Testis (tissue), 2 donors: Measurements from ENCODE around the gene IFNA5.

Experiments
- POLR2A ChIP-seq: fragments of 450-650 bp; IDR thresholded peaks from one replicate; pipeline ENCODE4 v1.6.1; 2017; ENCODE audit warnings: antibody characterized with exemption, mild to moderate bottlenecking, moderate library complexity
- TF ChIP-seq, protein P1 (sequence below), 3 experiments: fragments of 450-650 bp in 2 of 3; fragments of 200-600 bp in 1 of 3; sonication (generic) in 1 of 3; IDR thresholded peaks; one replicate each; pipeline ENCODE4 v1.5.1; 2016 to 2019; ENCODE audit warnings: antibody characterized with exemption in 3 of 3, mild to moderate bottlenecking in 2 of 3, moderate library complexity in 1 of 3

DNA sequence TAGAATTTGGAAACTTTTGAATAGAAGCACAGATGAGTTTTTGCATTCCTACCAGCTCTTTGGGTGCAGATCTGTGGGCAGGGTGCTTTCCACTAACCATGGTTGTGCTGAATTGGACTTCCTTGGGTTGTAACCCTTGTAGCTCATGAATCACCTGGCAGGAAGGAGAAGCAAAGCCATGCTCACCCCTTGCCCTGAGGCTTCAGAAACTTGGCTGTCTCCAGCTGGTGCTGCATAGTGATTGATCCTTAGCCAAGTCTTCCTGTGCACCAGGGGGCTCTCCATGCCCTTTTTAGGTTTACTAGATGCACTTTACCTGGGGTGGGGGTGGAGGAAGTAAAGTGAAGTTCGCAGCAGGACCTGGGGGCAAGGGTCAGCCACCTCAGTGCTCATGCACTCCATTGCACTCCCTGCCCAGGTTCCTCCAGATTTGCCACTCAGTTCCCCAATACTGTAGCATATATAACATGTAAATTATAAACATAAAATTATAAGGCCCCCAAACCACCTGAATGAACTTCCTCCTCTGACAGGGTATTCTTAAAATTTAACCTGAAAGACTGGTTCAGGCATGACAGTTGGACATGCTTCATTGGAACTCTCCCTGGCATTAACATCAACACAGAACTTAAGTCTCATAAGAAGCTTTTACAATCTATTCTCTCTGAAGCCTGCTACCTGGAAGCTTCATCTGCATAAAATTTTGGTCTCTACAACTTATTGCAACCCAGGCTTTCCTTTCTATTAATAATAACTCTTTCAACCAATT, 39.5 kb downstream of the IFNA5 start:
- TF ChIP-seq, protein P1, sequence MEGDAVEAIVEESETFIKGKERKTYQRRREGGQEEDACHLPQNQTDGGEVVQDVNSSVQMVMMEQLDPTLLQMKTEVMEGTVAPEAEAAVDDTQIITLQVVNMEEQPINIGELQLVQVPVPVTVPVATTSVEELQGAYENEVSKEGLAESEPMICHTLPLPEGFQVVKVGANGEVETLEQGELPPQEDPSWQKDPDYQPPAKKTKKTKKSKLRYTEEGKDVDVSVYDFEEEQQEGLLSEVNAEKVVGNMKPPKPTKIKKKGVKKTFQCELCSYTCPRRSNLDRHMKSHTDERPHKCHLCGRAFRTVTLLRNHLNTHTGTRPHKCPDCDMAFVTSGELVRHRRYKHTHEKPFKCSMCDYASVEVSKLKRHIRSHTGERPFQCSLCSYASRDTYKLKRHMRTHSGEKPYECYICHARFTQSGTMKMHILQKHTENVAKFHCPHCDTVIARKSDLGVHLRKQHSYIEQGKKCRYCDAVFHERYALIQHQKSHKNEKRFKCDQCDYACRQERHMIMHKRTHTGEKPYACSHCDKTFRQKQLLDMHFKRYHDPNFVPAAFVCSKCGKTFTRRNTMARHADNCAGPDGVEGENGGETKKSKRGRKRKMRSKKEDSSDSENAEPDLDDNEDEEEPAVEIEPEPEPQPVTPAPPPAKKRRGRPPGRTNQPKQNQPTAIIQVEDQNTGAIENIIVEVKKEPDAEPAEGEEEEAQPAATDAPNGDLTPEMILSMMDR (IDR thresholded peaks at IDR 0.05), result no peak
- no peak for TF ChIP-seq POLR2A
